HG02763 (cell line): ENCODE measurements around the gene ATP8B4.
"Not testable (repeated sequence)": the region's sequence is repeated elsewhere in the genome, so short reads cannot be mapped to it uniquely, and the experiment has no call there.

Experiments used
- ATAC-seq: cut with Tn5 transposase; IDR thresholded peaks from one replicate; pipeline ENCODE4 v1.9.1; 2021; ENCODE audit warnings: mild to moderate bottlenecking, moderate library complexity; ENCODE audit not compliant: unreplicated experiment

The ATP8B4 gene

DNA sequence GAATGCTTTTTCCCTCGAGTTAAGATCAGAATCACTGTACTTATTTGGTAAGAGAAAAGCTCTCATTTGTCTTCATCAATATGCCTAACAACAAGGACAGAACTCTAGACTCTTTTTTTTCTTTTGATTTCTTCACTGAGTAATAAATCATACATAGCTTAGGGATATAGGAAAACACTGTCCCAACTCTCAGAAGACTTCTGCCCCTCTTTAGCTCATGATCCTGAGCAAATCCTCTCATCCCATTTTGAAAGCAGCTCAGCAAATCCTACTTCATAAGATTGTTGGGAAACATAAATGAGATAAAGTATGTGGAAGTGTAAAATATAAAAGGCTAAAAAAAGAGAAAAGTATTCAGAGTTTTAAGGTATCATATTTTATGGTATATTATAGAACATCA, 141.7 kb downstream of the ATP8B4 start:
- no peak for ATAC-seq

DNA sequence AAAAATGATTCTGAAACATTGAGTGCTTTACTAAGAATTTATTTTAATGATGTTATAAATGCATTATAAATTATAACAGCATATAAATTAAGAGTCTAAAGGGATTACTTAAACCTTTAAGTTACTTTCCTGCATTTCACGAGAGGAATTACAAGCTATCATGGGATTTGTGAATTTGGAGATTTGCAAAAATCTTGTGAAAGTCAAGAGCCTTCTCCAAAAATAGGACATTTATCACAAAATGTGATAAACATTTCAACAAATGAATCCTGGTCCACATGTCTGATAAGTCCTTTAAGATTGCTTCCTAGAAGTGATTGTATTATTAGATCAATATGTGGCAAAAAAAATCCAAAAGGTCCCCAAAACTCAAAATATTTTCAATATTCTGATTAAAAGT, 154.5 kb downstream of the ATP8B4 start:
- ATAC-seq: no peak

DNA sequence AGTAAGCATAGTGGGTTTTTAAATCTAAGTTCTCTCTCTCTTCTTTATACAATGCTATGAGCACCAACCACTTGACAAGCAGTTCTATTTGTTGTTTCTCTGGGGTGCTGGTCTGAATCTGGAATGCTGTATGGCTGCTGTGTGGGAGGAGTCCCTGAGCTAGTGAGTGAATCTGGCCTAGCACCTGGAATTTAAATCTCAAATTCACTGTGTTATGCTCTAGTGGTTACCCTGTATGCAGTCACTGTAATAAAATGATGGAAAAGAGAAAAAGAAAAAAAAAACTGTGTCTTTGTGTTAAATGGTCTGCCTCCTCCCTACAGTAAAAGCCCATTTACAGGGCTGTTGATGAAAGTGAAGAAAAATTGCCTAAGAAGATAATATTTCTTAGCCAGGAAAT, 155.0 kb downstream of the ATP8B4 start:
- no peak for ATAC-seq

DNA sequence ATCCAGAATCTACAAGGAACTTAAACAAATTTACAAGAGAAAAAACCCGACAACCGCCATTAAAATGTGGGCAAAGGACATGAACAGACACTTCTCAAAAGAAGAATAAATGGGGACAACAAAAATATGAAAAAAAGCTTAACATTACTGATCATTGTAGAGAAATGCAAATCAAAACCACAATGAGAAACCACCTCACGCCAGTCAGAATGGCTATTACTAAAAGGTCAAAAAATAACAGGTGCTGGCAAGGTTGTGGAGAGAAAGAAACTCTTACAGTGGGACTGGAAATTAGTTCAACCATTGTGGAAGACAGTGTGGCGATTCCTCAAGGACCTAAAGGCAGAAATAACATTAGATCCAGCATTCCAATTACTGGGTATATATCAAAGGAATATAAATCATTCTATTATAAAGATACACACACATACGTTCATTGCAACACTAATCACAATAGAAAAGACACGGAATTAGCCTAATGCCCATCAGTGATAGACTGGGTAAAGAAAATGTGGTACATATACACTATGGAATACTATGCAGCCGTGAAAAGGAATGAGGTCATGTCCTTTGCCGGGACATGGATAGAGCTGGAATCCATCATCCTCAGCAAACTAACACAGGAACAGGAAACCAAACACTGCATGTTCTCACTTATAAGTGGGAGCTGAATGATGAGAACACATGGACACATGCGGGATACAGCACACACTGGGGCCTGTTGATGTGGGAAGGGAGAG, 155.8 kb downstream of the ATP8B4 start:
- ATAC-seq: not testable (repeated sequence)

DNA sequence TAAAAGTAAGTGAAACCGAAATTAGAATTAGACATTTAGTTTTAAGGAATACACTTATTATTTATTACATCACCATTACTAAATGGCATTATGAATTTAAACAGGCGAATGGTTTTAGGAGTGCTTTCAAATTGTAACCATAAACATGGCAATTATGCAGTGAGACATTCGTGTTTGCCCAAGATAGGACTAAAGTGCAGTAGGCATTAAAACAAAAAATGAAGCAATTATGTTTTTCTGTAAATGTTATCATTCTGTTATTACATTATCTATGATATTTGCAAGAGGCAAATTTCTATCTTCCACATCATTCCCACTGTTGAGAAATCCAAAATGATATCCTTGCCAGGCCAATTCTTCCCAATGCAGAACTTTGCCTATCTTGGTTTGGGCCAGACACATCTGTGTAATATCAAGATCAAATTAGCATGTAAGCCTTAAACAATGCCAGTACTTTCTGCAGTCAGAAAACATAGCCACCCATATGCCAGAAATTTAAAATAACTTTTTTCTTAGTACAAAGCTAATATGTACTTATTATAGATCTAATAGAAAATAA, 156.9 kb downstream of the ATP8B4 start:
- ATAC-seq: no peak

DNA sequence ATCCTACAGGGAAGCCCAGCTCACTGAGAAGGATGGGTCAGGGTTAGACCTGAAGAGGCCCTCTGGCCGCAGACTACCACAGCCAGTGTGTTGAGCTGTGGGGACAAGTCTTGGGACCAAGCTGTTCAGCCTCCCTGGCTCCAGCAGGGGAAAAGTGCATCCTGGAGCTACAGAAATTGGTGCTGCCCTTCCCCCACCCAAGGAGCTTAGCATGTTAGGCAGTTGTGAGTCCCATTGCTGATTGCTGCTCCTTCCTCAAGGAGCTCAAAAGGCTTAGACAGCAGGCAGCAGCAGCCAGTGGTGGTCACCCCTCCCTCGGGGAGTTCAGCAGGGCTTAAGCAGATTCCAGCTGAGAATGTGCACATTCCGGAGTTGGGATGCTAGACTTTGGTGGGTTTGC, 165.6 kb downstream of the ATP8B4 start:
- ATAC-seq: no peak

DNA sequence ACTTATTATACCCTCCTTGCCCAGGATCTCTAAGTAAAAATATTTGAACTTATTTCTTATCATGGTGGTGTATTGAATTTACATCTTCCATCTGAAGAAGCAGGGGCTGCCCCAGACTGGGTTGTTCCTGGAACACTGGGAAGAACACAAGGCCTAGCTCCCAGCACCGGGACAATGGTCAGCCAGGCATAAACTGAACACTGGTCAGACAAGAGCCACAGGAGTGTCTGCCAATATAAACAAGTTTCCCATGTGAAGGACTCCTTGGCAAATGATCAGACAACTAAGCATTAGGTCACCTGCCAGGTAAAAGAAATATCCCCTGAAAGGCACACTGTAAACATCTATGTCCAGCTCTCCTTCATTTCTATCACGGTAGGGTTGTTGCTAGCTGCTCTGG, 172.4 kb downstream of the ATP8B4 start:
- ATAC-seq: no peak

DNA sequence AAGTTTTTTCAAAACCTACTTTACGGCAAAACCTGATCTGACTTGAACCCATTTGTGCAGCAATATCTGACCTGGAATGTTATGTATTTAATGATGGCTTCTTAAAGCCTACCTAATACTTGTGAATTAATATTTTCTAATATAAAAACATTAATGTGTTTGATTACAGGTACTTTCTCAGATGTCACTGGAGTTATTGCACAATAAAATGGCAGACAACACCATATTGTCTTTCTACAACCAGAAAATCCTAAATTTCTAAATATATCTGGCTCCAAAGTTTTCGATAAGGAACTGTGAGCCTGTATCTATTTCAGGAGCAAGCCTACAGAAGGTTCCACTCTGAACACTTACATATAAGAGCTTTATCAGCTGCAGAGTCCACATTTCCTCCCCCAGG, 184.5 kb downstream of the ATP8B4 start:
- no peak for ATAC-seq

DNA sequence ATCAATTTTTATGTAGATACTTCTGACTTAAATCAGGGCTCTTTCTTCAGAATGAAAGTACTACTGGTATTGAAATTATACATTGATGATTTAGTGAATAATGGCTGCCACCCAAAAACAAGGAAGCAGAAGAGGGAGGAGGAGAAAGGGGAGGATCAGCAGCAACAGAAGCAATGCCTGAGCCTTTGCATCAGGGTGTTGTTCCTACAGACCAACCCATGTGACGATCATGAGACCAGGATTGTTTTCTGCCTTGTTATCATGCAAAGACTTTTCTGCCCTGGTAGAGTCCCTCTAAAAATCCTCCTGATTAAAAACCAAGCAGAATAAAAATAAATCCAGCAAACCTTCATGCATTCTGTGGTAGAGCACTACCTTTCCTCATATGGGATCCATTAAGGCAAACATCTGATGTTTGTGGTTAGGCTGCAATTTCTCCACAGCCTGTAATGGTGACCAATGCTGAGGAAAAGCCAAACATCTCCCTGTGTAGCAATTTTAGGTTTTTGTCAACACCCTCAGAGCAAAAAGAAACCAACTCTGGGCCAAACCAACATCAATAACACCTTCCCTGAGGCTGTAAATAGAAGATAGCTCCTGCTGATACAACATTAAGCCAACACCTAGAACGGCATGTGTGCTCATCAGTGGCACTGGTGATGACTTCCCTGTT, 191.7 kb downstream of the ATP8B4 start:
- no peak for ATAC-seq

DNA sequence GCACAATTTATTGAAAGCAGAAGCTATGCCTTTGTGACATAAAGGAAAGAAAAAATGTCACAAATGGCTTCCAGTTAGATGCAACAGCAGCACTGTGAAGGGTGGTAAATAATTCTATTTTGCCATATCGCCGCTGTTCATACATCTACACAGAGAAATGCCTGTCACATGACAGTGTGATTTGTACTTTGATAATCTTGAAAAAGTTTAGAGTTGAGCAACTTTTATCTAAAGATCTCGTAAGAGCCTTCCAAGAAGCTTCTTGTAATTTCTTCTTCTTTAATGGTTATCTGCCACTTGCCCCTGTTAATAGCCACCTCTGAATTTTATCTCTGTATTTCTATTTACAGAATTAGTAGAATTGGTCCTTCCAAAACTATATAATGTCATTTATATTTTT, 192.3 kb downstream of the ATP8B4 start:
- no peak for ATAC-seq

DNA sequence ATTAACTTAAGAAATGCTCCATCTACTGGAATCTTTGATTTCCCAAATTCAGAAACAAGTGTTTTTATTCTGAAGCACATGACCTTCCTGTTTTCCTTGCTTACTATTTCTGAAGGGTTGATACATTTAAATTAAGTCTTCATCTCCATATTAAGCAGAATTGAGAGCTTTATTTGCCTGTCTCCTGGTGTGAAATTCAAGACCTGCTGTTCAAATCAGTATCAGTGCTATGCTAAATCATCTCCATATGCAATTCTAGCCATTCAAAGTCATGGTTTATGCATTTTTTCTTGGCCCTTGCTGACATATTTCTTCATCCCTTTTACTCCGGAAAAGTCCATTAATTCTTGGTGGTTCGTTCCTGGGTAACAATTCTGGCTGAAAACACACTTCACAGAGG, 195.4 kb downstream of the ATP8B4 start:
- ATAC-seq: no peak

DNA sequence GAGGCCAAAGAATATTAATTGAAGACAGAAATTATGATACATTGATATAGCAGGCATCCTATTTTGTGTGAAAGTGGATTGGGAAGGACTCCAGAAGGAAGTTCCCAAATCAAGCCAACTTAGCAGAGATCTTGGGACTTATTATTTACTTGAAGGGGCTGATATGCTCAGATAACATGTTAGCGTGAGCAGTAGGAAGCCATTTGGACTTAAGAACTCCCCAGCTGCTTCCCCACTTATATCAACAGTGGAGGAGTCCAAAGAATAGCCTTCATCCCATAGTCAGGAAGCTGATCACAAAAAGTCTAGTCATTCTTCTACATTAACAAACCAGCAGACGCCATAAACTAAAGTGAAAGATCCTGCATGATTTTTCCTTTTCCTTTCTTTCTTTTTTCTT, 200.0 kb downstream of the ATP8B4 start:
- no peak for ATAC-seq

DNA sequence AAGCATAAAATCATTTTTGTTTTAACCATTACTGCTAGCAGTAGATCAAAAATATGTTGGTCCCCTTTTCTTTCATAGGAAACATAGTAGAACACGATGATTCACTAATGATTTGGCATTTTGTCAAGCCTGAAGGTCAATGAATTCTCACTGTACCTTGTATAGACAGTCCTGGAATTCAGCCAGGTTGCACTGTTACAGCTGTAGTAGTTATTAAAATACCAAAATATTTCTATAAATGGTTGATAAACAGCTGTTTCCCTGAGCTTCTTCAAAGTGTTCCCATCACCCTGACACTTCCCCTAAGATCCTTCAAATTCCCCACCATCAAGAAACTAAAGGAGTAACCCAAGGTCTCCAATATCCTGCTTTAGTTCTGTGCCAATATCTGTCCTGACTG, 200.9 kb downstream of the ATP8B4 start:
- no peak for ATAC-seq

DNA sequence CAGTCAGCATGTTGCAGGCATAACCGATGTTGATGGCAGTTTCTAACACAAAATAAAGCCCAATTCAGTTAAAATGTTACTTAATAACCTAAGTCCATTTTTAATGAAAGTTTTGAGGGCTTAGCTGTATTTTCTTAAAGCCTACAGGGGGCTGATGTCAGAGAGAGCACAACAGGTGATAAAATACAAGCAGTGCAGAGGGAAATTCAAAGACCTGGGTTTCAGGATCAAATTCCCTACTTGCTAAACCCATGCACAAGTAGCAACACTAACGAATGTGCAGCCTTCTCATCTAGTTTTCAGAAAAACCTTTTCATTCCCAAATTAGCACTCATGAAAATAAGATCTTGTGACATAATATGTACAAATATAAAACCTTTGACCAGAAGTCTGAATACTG, 202.0 kb downstream of the ATP8B4 start:
- no peak for ATAC-seq

DNA sequence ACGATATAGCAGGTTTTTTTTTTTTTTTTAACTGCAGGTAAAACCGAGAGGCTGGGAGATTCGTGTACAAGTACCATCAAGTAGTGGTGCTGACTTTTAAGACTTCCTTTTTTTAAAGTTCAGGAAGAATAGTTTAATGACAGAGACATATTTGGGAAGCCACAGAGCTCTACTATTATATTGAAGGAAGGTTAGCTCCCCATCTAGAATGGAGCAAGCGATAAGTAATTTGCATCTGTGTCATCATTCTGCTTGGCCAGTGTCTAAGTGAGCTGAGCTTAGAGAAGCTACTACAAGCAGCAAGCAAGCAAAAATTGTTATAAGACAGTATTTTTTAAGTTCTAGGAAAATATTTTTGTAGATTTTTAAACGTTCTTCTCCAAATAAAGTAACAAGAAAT, 203.2 kb downstream of the ATP8B4 start:
- ATAC-seq: no peak

DNA sequence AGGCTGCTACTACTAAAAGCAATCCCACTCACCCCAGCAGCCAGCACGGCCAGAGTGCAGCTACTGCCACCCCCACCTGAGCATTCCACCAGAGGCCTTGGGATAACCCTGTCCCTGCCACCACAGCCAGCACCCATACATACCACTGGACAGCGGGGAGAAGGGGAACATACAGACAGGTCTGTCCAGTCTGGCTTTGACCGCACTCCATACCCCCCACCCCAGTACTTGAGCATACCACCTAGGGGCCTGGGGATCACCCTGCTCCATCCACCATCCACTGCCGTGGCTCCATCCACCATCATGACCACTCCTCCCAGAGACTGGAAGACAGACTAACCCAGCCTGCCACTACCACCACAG, 210.1 kb downstream of the ATP8B4 start:
- ATAC-seq: no peak

DNA sequence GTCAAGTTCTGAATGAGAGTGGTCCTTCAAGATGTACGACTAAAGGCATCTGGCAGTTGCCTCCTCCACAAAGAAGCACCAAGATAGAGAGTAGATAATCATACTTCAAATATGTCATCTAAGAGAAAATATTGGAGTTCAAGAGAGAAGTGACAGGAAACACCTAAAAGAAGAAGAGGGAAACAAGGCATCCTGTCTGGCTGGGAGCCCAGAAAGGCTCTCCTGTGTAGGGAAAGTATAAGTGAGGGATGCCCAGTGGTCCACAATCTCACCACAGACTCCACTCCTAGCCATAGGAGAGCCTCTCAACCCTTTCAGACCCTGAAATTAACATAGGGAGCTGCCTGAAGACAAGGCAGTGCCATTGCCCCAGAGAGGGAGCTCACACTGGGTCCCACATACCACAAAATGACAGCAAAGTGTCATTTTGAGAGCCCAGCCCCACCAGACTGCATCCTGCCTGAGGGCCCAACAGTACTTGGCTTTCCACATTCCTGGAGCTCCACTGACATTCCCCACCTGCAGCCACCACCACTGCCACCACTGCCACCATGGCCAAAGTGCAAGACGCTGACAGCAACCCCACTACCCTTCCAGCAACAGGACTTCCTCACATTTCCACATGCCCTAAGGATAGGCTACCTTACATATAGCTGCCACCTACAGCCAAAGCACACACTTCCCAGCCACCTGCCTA, 210.6 kb downstream of the ATP8B4 start:
- no peak for ATAC-seq

DNA sequence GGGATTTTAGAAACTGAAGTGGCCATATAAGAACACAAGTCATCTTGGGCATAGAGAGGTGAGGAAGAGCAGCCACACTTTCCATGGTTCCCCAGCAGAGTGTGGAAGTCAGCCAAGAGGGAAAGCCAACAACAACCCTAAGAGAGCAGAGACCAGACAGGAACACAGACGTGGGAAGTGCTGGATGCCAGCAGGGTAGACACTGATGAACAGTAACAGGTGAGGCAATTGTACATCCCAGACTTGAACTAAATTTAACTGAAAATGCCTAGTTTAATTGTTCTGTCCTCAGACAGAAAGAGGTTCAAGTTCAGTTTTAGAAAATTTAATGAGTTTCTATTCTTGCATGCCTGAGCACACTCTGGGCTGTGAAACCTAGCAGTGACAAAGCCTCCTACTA, 212.1 kb downstream of the ATP8B4 start:
- no peak for ATAC-seq

DNA sequence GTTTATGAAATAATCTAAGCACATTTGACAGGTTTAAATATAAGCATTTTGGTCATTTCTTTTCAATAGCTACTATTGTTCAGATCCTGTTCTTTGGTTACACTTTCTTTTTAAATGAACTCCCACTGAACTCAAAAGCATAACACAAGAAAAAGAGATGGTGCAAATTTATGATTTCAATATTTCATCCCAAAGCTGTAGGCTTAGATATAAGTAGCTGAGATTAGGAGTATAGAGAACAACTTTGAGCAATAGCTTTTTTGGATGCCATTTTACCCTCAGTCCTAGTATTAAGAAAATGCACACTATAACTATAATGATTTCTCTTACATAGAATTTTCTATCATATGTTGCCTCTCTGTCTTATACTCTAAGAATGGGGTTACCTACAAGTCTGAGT, 213.8 kb downstream of the ATP8B4 start:
- ATAC-seq: no peak

DNA sequence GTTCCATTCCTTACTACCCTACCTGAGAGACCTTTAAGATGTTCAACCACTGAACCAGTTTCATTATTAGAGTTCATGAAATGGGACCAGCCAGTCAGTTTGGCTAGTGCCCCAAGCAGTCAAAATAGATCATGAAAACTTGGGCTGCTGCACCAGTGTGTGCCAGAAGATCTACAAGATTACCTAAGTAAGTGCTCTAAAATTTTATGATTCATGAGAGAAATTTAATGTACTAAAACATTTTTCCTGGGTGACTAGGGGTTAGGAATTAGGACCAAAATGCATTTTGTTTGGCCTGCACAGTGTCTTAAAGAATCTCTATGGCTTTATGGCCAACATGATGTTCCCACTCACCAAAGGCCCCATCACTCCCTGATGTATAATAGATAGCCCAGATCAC, 214.7 kb downstream of the ATP8B4 start:
- ATAC-seq: no peak

DNA sequence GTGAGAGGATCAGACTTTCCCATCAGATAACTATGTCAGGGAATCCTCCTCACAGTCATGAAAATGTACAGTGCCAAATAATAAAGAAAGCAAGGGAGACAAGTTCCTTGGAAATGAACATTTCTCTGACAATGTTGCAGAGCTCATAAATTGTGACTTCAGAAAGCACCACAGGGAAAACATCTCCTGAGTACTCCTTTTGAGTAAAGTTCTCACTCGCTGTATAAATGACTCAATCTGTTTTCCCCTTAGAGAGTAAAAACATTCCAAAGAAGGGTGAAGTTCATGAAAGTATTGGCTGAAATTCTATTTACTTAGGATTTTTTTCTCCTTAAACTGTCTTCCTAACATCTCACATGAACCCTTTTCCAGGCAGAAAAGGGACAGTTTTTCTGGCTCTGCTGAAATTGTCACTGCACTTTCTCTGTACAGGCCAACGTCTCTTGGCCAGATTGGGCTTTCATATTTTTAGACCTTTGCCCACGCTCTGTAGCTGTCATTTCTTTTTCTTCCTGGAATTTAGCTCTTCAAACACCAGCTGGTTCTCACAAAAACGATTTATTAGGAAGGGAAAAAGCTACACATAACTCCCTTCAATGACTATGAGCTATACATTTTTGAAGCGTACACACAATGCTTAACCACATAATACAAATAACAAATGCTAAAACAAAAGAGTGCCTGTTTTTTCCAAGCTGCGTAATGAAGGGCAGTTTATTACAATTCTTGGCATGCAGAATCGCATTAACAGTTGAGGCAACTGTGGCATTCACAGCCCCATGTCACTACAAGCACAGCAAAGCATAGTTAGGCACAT, 216.1 kb downstream of the ATP8B4 start:
- no peak for ATAC-seq
